ENCODE data around the gene AOC3. TPM values are rescaled to one million over a fixed set of nuclear protein-coding genes. Genes with fewer than 3 reads are reported as not detected.

AOC3 gene
- total and polyA plus RNA-seq, 2 of the 13 experiments (the other 11 are each of a cell fraction or from before 2014, with no cell fraction given) = 8.7 to 51.7 TPM

DNA sequence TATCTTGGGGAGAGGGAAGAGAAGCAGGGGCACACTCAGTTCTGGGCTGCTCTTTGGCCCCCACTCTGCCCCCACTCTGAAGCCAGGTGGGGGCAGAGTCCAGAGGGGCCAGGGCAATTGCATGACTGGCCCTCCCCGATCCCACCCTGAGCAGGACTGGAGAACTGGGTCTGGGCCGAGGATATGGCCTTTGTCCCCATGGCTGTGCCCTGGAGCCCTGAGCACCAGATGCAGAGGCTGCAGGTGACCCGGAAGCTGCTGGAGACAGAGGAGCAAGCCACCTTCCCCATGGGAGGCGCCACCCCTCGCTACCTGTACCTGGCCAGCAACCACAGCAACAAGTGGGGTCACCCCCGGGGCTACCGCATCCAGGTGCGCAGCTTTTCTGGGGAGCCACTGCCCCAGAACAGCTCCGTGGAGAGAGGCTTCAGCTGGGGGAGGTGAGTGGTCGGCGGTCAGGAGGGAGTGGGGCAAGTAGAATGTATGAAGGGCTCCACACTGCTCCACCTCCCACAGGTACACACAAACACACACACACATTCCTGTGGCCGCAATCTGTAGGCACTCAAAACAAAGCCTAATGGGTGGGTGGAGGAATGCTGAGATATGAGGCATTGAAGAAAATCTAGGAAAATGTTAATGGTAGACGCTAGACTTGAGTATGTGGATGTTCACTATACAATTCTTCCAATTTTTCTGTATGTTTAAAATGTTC is 21.4 kb downstream of the AOC3 start (continued):
- TF ChIP-seq, protein P1, sequence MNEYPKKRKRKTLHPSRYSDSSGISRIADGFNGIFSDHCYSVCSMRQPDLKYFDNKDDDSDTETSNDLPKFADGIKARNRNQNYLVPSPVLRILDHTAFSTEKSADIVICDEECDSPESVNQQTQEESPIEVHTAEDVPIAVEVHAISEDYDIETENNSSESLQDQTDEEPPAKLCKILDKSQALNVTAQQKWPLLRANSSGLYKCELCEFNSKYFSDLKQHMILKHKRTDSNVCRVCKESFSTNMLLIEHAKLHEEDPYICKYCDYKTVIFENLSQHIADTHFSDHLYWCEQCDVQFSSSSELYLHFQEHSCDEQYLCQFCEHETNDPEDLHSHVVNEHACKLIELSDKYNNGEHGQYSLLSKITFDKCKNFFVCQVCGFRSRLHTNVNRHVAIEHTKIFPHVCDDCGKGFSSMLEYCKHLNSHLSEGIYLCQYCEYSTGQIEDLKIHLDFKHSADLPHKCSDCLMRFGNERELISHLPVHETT (CRISPR knock-in tag; conservative IDR thresholded peaks at IDR 0.05) = no peak
- TF ChIP-seq ZNF607 (CRISPR knock-in tag; IDR thresholded peaks at IDR 0.05; ENCODE audit: borderline replicate concordance) = no peak
- TF ChIP-seq, protein P2, sequence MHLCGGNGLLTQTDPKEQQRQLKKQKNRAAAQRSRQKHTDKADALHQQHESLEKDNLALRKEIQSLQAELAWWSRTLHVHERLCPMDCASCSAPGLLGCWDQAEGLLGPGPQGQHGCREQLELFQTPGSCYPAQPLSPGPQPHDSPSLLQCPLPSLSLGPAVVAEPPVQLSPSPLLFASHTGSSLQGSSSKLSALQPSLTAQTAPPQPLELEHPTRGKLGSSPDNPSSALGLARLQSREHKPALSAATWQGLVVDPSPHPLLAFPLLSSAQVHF (CRISPR knock-in tag; IDR thresholded peaks at IDR 0.05) = no peak
- TF ChIP-seq CREB1 (IDR thresholded peaks at IDR 0.05) = no peak
- no peak for TF ChIP-seq CREB1 (CRISPR knock-in tag; IDR thresholded peaks at IDR 0.05)
- TF ChIP-seq ZNF605 (CRISPR knock-in tag; IDR thresholded peaks at IDR 0.05) = peak; percentile 23; the same call in 1 of the 2 replicates
- TF ChIP-seq, protein P3, sequence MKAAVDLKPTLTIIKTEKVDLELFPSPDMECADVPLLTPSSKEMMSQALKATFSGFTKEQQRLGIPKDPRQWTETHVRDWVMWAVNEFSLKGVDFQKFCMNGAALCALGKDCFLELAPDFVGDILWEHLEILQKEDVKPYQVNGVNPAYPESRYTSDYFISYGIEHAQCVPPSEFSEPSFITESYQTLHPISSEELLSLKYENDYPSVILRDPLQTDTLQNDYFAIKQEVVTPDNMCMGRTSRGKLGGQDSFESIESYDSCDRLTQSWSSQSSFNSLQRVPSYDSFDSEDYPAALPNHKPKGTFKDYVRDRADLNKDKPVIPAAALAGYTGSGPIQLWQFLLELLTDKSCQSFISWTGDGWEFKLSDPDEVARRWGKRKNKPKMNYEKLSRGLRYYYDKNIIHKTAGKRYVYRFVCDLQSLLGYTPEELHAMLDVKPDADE (CRISPR knock-in tag; IDR thresholded peaks at IDR 0.05) = no peak
- no peak for TF ChIP-seq NR3C1 (CRISPR knock-in tag; IDR thresholded peaks at IDR 0.05)
- TF ChIP-seq CREM (IDR thresholded peaks at IDR 0.05) = no peak
- TF ChIP-seq CREM (CRISPR knock-in tag; IDR thresholded peaks at IDR 0.05) = no peak
- TF ChIP-seq, protein P4, sequence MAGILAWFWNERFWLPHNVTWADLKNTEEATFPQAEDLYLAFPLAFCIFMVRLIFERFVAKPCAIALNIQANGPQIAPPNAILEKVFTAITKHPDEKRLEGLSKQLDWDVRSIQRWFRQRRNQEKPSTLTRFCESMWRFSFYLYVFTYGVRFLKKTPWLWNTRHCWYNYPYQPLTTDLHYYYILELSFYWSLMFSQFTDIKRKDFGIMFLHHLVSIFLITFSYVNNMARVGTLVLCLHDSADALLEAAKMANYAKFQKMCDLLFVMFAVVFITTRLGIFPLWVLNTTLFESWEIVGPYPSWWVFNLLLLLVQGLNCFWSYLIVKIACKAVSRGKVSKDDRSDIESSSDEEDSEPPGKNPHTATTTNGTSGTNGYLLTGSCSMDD (CRISPR knock-in tag; IDR thresholded peaks at IDR 0.05) = no peak
- TF ChIP-seq, protein P5, sequence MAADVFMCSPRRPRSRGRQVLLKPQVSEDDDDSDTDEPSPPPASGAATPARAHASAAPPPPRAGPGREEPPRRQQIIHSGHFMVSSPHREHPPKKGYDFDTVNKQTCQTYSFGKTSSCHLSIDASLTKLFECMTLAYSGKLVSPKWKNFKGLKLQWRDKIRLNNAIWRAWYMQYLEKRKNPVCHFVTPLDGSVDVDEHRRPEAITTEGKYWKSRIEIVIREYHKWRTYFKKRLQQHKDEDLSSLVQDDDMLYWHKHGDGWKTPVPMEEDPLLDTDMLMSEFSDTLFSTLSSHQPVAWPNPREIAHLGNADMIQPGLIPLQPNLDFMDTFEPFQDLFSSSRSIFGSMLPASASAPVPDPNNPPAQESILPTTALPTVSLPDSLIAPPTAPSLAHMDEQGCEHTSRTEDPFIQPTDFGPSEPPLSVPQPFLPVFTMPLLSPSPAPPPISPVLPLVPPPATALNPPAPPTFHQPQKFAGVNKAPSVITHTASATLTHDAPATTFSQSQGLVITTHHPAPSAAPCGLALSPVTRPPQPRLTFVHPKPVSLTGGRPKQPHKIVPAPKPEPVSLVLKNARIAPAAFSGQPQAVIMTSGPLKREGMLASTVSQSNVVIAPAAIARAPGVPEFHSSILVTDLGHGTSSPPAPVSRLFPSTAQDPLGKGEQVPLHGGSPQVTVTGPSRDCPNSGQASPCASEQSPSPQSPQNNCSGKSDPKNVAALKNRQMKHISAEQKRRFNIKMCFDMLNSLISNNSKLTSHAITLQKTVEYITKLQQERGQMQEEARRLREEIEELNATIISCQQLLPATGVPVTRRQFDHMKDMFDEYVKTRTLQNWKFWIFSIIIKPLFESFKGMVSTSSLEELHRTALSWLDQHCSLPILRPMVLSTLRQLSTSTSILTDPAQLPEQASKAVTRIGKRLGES (CRISPR knock-in tag; IDR thresholded peaks at IDR 0.05; ENCODE audit: borderline replicate concordance) = no peak
- TF ChIP-seq FOXM1 (CRISPR knock-in tag; IDR thresholded peaks at IDR 0.05) = no peak
- TF ChIP-seq, protein P6, sequence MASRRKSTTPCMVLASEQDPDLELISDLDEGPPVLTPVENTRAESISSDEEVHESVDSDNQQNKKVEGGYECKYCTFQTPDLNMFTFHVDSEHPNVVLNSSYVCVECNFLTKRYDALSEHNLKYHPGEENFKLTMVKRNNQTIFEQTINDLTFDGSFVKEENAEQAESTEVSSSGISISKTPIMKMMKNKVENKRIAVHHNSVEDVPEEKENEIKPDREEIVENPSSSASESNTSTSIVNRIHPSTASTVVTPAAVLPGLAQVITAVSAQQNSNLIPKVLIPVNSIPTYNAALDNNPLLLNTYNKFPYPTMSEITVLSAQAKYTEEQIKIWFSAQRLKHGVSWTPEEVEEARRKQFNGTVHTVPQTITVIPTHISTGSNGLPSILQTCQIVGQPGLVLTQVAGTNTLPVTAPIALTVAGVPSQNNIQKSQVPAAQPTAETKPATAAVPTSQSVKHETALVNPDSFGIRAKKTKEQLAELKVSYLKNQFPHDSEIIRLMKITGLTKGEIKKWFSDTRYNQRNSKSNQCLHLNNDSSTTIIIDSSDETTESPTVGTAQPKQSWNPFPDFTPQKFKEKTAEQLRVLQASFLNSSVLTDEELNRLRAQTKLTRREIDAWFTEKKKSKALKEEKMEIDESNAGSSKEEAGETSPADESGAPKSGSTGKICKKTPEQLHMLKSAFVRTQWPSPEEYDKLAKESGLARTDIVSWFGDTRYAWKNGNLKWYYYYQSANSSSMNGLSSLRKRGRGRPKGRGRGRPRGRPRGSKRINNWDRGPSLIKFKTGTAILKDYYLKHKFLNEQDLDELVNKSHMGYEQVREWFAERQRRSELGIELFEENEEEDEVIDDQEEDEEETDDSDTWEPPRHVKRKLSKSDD (CRISPR knock-in tag; IDR thresholded peaks at IDR 0.05; ENCODE audit: low read depth) = no peak
- no peak for TF ChIP-seq CHD2 (IDR thresholded peaks at IDR 0.05; ENCODE audit: low read depth, low read length)
- TF ChIP-seq BORCS8-MEF2B (CRISPR knock-in tag; IDR thresholded peaks at IDR 0.05) = no peak
- TF ChIP-seq CBFB (CRISPR knock-in tag; IDR thresholded peaks at IDR 0.05) = no peak
- no peak for TF ChIP-seq NFATC3 (CRISPR knock-in tag; IDR thresholded peaks at IDR 0.05)
- no peak for TF ChIP-seq ZNF878 (CRISPR knock-in tag; IDR thresholded peaks at IDR 0.05)
- no peak for TF ChIP-seq MBNL3 (CRISPR knock-in tag; conservative IDR thresholded peaks at IDR 0.05)
- TF ChIP-seq CAMTA2 (CRISPR knock-in tag; IDR thresholded peaks at IDR 0.05; ENCODE audit: borderline replicate concordance) = no peak

All from HepG2 (cell line).